RWPE1 (cell line): ENCODE measurements around the gene MEF2D.

Experiments used
- CTCF ChIA-PET: fragments of 350-600 bp; sonication (Branson Sonifier 250); formaldehyde crosslinking; extraction: SDS; loops from one replicate; lab custom pipeline; 2021; lab: Yijun Ruan, JAX
- POLR2A ChIA-PET: fragments of 400-600 bp; formaldehyde crosslinking; extraction: SDS; loops from one replicate; lab custom pipeline; 2020; ENCODE audit warnings: antibody characterized with exemption; ENCODE audit not compliant: low non-redundant PET; lab: Yijun Ruan, JAX
- DNase-seq: peaks from one replicate; pipeline ENCODE4 v3.0.0; 2012; ENCODE audit warnings: low spot score
- H3K27ac ChIP-seq: fragments of 450-650 bp; 2 replicates; pipeline ENCODE4 v1.5.1; 2017
- CTCF ChIP-seq: fragments of 450-650 bp; conservative IDR thresholded peaks from 2 replicates; pipeline ENCODE4 v1.5.1; 2017; ENCODE audit warnings: low read depth, mild to moderate bottlenecking

MEF2D gene

GRCh38 chr1:156421939-156422601, 78.5 kb downstream of the MEF2D start:
- no peak for TF ChIP-seq CTCF
- ChIA-PET POLR2A (no interaction called here), CTCF (interaction anchor here (2.7 kb wide), 1 partner anchor 24 kb away, joined by 12 read pairs; no protein-coding TSS in a partner anchor)
- no peak overlapping the region for H3K27ac ChIP-seq
- DNase-seq = no peak

DNA sequence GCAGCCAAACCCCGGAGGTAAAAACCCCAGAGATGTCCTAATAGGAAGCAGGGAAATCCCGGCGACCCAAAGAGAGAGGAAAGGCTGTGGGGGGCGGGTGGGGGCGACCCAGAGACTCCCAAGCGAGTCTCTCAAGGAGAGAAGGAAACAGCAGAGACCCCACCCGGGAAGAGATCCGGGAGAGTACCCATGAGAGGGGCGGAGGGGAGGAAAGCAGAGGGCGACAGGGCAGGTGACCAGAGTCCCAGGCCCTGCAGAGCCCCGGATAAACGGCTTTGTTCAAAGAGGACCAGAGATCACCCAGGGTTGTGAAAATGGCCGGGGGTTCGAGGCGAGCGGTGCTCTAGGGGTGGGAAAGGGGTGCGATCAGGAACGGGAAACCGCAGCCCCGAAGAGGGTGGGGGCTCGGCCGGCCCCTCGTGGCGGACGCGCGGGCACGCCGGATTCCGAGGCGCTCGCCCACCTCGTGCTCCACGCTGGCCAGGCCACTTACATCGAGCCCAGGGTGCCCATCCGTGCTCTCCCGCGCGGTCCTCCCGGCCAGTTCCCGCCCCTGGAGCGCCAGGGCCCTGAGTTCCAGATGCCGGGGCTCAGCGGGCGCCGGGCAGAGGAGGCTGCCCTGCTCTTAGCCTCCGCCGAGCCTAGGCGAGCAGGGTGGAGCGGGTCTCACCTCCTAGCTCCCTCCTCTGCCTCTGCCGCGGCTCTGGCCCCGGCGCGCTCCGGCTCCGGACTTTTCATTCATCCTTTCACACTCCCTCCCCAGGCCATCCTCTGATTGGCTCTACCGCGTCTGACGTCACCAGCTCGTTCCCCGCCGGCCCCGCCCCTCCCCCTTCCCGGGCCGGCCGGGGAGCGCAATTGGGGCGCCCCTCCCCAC, 79.3 kb downstream of the MEF2D start:
- no peak overlapping the region for H3K27ac ChIP-seq
- no peak for TF ChIP-seq CTCF
- peak; percentile 97 for DNase-seq
- POLR2A ChIA-PET = no interaction called here
- CTCF ChIA-PET = no interaction called here

GRCh38 chr1:156420205-156421061, 80.1 kb downstream of the MEF2D start:
- no peak for TF ChIP-seq CTCF
- no peak overlapping the region for H3K27ac ChIP-seq
- POLR2A ChIA-PET = no interaction called here
- DNase-seq = no peak
- CTCF ChIA-PET = interaction anchor here (0.6 to 1.4 kb wide), 2 partner anchors 25 to 35 kb away, joined by 3 read pairs; no protein-coding TSS in a partner anchor

GRCh38 chr1:156419854-156420204, 80.7 kb downstream of the MEF2D start:
- no peak overlapping the region for H3K27ac ChIP-seq
- ChIA-PET POLR2A (no interaction called here), CTCF (interaction anchor here (0.6 to 1.4 kb wide), 2 partner anchors 26 to 34 kb away, joined by 3 read pairs; no protein-coding TSS in a partner anchor)
- DNase-seq = no peak
- no peak for TF ChIP-seq CTCF

DNA sequence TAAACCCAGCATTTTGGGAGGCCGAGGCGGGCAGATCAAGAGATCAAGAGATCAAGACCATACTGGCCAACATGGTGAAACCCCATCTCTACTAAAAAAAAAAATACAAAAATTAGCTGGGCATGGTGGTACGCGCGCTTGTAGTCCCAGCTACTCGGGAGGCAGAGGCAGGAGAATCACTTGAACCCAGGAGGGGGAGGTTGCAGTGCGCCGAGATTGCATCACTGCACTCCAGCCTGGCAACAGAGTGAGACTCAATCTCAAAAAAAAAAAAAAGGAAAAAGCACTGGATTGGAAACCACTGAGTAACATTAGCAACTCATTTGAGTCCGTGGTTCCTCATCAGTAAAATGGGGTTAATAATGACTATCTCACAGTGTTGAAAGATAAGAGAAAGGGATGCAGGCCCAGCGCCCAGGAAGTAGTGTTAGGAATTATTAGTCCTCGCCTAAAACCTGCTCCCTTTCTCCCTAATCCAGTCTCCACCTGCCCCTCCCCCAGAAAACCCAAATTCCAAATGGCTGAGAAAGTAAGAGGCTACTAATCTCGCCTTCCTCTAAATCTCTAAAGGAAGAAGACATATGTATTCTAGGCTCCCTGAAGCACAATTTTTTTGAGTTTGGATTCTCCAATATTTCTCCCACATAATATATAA, 82.0 kb downstream of the MEF2D start:
- H3K27ac ChIP-seq = no peak overlapping the region
- DNase-seq = no peak
- CTCF ChIA-PET = interaction anchor here (0.5 to 2.0 kb wide), 4 partner anchors 25 to 50 kb away, joined by 3 to 7 read pairs (median 4); no protein-coding TSS in a partner anchor
- TF ChIP-seq CTCF = no peak
- POLR2A ChIA-PET = no interaction called here
